Measurements from ENCODE around the gene GLIS1. TPM values are rescaled to one million over a fixed set of nuclear protein-coding genes. Genes with fewer than 3 reads are reported as not detected.

GLIS1 gene
- total and polyA plus RNA-seq, 8 donors = 0.20 to 4.8 (median 0.55) TPM; not detected in 1

DNA sequence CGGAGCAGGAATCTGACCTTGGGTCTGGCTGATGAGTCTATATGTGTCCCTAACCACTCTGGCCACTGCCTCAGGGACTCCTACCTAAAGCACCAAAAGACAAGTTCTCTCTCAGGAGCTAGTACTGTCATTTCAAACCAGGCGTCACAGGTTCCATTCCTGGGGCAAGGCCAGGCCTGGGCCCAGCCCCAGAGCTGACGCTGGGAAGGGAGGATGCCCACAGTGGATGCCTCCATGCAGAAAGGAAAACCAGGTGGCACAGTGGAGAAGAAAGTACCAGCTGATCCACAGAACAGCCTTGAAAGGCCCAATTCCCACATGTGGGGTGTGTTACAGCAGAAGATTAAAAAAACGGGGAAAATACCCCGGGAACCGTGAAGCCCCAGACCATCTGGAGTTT lies 202.4 kb downstream of the GLIS1 start:
- Histone ChIP-seq H3K4me3 (no peak overlapping the region), H3K4me1 (no peaks in the 10 kb centered on the region), H3K27ac (no peak overlapping the region), H3K27me3 (no peaks in the 10 kb centered on the region), H3K36me3 (no peaks in the 10 kb centered on the region), H3K9me3 (no peaks in the 10 kb centered on the region)
- intact Hi-C loops (cut with DNase I; ENCODE audit: low total_unique reads) = no loop called here
- no peak for DNase-seq
- 80 to 92% (median 86%) methylated on average over 6 of the region's 6 CpGs for WGBS, 5 donors
- no peak for TF ChIP-seq POLR2AphosphoS5 (IDR thresholded peaks at IDR 0.05)
- TF ChIP-seq EP300 (IDR thresholded peaks at IDR 0.05) = no peak
- no peak for TF ChIP-seq POLR2A (IDR thresholded peaks at IDR 0.05)
- TF ChIP-seq, protein P1, sequence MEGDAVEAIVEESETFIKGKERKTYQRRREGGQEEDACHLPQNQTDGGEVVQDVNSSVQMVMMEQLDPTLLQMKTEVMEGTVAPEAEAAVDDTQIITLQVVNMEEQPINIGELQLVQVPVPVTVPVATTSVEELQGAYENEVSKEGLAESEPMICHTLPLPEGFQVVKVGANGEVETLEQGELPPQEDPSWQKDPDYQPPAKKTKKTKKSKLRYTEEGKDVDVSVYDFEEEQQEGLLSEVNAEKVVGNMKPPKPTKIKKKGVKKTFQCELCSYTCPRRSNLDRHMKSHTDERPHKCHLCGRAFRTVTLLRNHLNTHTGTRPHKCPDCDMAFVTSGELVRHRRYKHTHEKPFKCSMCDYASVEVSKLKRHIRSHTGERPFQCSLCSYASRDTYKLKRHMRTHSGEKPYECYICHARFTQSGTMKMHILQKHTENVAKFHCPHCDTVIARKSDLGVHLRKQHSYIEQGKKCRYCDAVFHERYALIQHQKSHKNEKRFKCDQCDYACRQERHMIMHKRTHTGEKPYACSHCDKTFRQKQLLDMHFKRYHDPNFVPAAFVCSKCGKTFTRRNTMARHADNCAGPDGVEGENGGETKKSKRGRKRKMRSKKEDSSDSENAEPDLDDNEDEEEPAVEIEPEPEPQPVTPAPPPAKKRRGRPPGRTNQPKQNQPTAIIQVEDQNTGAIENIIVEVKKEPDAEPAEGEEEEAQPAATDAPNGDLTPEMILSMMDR (IDR thresholded peaks at IDR 0.05) = no peak

DNA sequence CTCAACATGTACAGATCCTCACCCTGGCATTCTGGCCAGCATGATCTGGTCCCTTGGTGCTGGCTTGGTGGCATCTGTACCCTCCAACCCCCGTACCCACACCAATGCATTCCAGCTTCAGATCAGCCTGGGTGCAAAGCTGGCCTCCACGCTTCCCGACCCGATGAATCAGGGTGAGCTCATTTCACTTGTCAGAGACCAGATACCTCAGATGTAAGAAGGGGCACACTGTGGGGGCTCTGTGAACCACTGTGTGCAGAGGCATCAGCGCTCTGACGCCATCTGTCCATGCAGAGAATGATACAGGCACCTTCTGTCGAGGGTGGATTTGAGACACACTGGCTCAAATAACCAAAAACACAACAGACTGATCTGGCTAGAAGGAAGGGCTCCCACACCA lies 203.1 kb downstream of the GLIS1 start:
- TF ChIP-seq POLR2A (IDR thresholded peaks at IDR 0.05) (no peak), POLR2AphosphoS5 (IDR thresholded peaks at IDR 0.05) (no peak), EP300 (IDR thresholded peaks at IDR 0.05) (no peak)
- TF ChIP-seq, protein P1 (IDR thresholded peaks at IDR 0.05) = no peak
- 83 to 94% (median 90%) methylated on average over 7 of the region's 7 CpGs for WGBS, 5 donors
- H3K36me3 ChIP-seq = no peaks in the 10 kb centered on the region
- no peaks in the 10 kb centered on the region for H3K4me1 ChIP-seq
- intact Hi-C loops (cut with DNase I; ENCODE audit: low total_unique reads) = no loop called here
- no peak overlapping the region for H3K27ac ChIP-seq
- H3K4me3 ChIP-seq = no peak overlapping the region
- no peaks in the 10 kb centered on the region for H3K27me3 ChIP-seq
- no peak for DNase-seq
- no peaks in the 10 kb centered on the region for H3K9me3 ChIP-seq

DNA sequence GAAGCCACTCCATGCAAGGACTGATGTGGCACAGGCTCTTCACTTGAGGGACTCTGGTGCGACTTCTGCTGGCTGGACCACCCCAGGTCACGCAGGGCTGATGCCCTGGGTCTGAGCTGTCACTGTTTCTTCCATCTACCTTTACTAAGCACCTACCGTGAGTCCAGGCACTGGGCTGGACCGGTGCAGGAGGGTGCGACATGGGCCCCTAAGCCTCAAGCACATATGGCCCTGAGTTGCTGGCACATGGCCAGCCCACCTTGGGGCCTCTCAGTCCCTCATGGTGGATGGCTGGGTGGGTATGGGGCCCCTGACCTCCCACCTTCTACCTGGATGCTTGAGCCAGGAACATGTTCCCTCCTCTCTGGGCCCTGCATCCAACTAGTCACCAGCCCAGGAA lies 203.7 kb downstream of the GLIS1 start:
- intact Hi-C loops (cut with DNase I; ENCODE audit: low total_unique reads) = no loop called here
- no peak overlapping the region for H3K4me3 ChIP-seq
- H3K9me3 ChIP-seq = no peaks in the 10 kb centered on the region
- no peaks in the 10 kb centered on the region for H3K4me1 ChIP-seq
- H3K27ac ChIP-seq = no peak overlapping the region
- TF ChIP-seq EP300 (IDR thresholded peaks at IDR 0.05) (no peak), POLR2AphosphoS5 (IDR thresholded peaks at IDR 0.05) (no peak), POLR2A (IDR thresholded peaks at IDR 0.05) (no peak)
- TF ChIP-seq, protein P1 (IDR thresholded peaks at IDR 0.05) = no peak
- H3K36me3 ChIP-seq = no peaks in the 10 kb centered on the region
- no peak for DNase-seq
- 85 to 98% (median 93%) methylated on average over 5 of the region's 5 CpGs for WGBS, 5 donors
- H3K27me3 ChIP-seq = no peaks in the 10 kb centered on the region

DNA sequence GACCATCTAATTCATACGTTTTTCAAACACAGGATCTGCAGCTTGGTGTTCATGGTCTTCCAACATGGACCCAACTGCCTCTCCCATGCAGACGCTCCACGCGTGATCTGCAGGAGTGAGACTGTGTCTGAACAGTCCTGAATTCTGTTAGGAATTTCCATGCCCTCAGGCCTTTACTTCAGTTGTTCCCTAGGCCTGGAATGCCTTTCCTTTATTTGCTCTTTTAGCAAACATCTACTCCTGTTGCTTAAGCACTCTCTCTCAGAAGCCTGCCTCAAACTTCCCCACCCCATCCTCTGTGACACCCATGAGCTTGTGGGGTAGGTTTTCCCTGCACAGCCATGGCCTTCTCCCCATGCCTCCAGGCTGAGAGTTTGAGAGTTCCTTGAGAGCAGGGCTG lies 206.1 kb downstream of the GLIS1 start:
- WGBS, 5 donors = 79 to 87% (median 82%) methylated on average over 4 of the region's 4 CpGs
- Histone ChIP-seq H3K27ac (no peak overlapping the region), H3K27me3 (no peaks in the 10 kb centered on the region), H3K4me1 (no peaks in the 10 kb centered on the region), H3K36me3 (no peaks in the 10 kb centered on the region), H3K9me3 (no peaks in the 10 kb centered on the region), H3K4me3 (no peak overlapping the region)
- intact Hi-C loops (cut with DNase I; ENCODE audit: low total_unique reads) = no loop called here
- no peak for TF ChIP-seq EP300 (IDR thresholded peaks at IDR 0.05)
- TF ChIP-seq POLR2AphosphoS5 (IDR thresholded peaks at IDR 0.05) = no peak
- no peak for TF ChIP-seq POLR2A (IDR thresholded peaks at IDR 0.05)
- TF ChIP-seq, protein P1 (IDR thresholded peaks at IDR 0.05) = no peak
- DNase-seq = no peak

Measured in stomach (tissue), 9 donors.